HG02623 (cell line): ENCODE measurements around the gene GPANK1.

Experiments
- ATAC-seq: cut with Tn5 transposase; IDR thresholded peaks from one replicate; pipeline ENCODE4 v1.9.1; 2021; ENCODE audit warnings: moderate library complexity; ENCODE audit not compliant: unreplicated experiment

The GPANK1 gene

DNA sequence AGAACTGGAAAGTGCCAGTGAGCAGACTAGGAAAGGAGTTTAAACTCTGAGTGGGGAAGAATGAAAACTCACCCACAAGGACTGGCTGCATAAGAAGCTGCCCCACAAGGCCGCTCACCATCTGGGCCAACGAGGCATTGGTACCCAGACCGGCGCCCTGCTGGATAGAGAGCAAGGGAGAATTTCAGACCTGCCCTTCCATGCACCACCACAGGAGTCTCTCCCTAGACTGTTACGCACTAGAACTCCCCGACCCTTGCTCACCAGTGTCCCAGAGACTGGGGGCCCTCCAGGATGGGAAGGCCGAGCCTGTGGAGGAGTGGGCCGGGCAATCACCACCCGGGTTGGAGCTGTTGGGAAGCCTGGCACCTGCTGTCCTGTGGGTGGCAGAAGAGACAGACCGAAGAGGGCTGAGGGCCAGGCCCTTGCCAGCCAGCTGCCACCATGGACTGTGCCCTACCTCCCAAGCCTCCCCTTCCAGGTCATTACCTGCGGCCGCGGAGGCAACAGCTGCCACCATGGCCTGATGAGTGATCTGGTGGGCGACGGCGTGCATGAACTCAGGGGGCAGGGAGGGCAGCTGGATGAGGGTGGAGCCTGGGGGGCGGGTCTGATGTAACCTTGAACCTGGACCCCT, 20.9 kb downstream of the GPANK1 start:
- no peak for ATAC-seq

GRCh38 chr6:31642798-31643570, 21.8 kb downstream of the GPANK1 start:
- no peak for ATAC-seq

- ATAC-seq: no peak
These were observed 23.4 kb downstream of the GPANK1 start for GRCh38 chr6:31641370-31641769.

- ATAC-seq: no peak
These were observed 24.2 kb downstream of the GPANK1 start for GRCh38 chr6:31640612-31641011.

DNA sequence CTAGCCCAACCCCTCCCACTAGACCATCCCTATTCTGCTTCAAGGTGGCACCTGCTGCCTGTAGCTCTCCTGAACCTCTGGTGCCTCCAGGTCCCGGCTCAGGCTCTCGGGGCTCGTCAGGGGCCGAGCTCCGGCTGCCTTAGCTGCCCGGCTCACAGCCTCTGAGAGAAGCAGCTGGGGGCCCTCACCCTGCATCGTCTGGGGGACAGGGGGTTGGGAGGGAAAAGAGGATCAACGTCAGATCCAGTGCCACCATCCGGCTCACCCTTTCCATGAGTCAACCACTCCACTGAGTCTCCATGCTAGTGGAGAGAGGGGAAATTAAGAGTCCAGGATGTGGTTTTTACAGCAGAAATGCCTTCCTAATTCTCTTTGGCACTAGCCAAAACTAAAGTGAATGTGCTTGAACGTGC, 25.3 kb downstream of the GPANK1 start:
- ATAC-seq: no peak

GRCh38 chr6:31639043-31639442, 25.8 kb downstream of the GPANK1 start:
- no peak for ATAC-seq

DNA sequence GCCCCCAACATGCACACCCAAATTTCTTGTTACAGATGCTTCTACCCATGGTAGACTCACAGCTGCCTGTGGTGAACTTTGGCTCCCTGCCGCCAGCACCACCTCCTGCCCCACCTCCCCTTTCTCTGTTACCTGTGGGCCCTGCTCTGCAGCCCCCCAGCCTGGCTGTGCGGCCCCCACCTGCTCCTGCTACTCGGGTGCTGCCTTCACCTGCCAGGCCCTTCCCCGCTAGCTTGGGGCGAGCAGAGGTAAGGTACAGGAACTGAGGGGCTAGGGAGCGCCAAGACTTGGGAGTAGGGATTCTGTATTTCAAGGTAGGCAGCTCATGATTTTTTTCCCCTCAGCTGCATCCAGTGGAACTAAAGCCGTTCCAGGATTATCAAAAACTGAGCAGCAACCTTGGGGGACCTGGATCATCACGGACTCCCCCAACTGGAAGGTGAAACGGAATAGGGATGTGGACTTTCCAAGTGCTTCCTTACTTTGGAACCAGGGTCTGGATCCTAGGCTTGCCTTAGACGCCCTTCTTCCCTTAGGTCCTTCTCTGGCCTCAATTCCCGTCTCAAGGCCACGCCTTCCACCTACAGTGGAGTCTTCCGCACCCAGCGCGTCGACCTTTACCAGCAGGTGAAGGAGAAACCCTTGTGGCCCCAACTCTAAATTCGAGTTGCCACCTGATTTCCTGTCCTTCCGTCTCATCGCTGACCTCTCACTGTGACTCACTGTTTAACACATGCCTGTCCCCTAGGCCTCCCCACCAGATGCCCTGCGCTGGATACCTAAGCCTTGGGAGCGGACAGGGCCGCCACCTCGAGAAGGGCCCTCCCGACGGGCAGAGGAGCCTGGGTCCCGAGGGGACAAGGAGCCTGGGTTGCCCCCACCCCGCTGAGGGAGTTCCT, 27.9 kb downstream of the GPANK1 start:
- no peak for ATAC-seq

DNA sequence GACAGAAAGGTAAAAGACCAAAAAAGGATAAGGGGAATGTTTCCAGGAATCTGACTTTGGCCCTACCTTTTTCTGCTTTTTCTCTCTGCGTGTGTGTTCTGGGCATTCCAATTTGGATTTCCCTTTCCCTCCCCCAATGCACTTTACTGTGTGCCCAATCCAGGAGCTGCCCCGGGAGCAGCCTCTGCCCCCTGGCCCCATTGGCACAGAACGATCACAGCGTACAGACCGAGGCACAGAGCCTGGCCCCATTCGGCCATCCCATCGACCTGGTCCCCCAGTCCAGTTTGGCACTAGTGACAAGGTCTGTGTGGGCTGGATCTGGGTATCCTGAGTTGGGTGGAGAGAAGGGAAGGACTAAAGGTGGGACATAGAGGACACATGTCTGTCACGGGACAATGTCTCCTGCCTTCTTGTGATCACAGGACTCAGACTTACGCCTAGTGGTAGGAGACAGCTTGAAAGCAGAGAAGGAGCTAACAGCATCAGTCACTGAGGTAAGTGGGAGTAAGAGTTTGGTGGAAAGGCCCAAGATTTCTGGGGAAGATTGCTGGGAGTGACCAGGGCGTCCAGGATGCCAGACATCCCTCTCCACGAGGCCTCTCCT, 29.7 kb downstream of the GPANK1 start:
- no peak for ATAC-seq

DNA sequence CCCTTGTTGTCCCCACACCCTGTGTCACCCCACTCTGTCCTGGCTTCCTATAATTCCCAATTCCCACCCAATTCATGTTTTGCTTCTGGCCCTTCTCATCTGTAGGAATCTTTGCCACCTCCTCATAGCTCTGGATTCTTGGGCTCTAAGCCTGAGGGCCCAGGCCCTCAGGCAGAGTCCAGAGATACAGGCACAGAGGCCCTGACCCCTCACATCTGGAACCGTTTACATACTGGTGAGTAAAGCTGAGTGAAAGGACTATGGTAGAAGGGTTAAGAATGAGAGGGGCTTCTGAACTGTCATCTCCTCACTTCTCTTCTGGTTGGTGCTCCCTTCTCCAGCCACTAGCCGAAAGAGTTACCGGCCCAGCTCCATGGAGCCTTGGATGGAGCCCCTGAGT, 30.7 kb downstream of the GPANK1 start:
- no peak for ATAC-seq

DNA sequence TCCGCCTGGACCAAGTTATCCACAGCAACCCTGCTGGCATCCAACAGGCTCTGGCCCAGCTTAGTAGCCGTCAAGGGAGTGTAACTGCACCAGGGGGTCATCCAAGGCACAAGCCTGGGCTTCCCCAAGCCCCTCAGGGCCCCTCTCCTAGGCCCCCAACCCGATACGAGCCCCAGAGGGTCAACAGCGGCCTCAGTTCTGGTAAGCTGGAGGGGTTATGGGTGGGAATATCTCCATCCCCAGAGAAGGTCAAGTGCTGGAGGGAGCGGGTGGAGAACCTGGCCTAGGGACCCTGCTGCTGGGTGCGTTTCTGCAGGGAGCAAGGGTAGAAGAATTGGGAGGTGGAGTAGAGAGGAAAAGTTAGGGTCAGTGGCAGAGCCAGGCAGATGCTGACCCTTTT, 31.4 kb downstream of the GPANK1 start:
- ATAC-seq: no peak

DNA sequence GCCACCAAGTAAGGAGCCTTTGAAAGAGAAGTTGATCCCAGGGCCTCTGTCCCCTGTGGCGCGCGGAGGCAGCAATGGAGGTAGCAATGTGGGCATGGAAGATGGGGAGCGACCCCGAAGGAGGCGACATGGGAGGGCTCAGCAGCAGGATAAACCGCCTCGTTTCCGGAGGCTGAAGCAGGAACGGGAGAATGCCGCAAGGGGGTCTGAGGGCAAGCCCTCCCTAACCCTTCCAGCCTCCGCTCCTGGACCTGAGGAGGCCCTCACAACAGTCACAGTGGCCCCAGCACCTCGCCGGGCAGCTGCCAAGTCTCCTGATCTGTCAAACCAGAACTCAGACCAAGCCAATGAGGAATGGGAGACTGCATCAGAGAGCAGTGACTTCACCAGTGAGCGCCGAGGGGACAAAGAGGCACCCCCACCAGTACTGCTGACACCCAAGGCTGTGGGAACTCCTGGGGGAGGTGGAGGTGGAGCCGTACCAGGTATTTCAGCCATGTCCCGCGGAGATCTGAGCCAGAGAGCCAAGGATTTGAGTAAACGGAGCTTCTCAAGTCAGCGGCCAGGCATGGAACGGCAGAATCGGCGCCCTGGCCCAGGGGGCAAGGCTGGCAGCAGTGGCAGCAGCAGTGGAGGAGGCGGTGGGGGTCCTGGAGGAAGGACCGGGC, 32.4 kb downstream of the GPANK1 start:
- no peak for ATAC-seq

DNA sequence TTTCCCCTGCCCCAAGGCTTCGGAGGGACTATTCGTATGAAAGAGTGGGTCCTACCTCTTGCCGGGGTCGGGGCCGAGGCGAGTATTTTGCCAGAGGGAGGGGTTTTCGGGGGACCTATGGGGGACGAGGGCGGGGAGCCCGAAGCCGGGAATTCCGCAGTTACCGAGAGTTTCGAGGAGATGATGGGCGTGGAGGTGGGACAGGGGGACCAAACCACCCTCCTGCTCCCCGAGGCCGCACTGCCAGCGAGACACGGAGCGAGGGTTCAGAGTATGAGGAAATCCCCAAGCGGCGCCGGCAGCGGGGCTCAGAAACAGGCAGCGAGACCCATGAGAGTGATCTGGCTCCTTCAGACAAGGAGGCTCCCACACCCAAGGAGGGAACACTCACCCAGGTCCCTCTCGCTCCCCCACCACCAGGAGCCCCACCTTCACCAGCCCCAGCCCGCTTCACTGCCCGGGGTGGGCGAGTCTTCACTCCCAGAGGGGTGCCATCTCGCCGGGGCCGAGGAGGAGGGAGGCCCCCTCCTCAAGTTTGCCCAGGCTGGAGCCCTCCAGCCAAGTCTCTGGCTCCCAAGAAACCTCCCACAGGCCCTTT, 33.0 kb downstream of the GPANK1 start:
- ATAC-seq: no peak

DNA sequence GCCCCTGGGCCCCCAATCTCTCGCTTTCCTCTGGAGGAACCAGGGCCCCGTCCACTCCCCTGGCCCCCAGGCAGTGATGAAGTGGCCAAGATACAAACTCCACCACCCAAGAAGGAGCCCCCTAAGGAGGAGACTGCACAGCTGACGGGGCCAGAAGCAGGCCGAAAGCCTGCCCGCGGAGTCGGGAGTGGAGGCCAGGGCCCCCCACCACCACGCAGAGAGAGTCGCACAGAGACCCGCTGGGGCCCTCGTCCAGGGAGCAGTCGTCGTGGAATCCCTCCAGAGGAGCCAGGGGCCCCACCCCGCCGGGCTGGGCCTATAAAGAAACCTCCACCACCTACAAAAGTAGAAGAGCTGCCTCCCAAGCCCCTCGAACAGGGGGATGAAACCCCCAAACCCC, 33.6 kb downstream of the GPANK1 start:
- ATAC-seq: no peak

DNA sequence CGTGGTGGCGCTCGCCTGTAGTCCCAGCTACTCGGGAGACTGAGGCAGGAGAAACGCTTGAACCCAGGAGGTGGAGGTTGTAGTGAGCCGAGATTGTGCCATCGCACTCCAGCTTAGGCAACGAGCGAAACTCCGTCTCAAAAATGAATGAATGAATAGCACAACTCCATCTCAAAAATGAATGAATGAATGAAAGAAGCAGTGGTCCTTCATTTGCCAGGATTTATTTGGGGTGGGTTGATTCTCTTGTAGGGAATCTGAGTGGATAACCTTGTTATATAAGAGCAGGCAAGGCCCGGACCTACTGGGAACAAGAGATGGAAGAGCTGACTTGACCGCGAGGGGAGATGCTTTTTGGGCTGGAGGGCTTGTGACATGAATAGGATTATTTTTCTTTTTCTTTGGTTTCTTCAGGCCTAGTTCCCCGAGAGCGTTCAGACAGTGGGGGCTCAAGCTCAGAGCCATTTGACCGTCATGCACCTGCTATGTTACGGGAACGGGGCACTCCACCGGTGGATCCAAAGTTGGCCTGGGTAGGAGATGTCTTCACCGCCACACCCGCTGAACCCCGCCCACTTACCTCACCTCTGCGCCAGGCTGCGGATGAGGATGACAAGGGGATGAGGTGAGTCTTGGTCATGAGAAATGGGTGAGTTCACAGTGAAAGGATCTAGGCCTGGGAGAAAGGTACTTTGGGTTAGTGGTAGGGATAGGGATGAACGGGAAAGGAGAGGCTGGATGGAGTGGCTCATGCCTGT, 34.4 kb downstream of the GPANK1 start:
- no peak for ATAC-seq

- ATAC-seq: no peak
These were observed 35.8 kb downstream of the GPANK1 start for GRCh38 chr6:31629014-31629413.

- no peak for ATAC-seq
These were observed 37.0 kb downstream of the GPANK1 start for GRCh38 chr6:31627690-31628287.

- no peak for ATAC-seq
These were observed 37.8 kb downstream of the GPANK1 start for GRCh38 chr6:31626952-31627351.

DNA sequence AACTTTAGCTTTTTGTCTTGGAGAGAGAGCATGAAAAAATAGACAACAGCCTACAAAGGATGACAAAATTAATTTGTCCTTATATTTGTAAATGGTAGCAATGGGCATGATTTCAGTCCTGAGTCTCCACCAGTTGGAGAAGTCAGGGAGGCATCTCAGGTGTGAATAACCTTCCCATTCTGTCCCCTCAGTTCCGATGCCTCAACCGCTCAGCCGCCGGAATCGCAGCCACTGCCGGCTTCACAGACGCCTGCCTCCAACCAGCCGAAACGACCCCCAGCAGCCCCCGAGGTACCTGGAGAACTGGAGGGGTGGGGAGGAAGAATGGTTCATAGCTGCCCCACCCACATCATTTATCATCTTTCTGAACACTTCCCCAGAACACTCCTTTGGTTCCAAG, 40.7 kb downstream of the GPANK1 start:
- no peak for ATAC-seq

DNA sequence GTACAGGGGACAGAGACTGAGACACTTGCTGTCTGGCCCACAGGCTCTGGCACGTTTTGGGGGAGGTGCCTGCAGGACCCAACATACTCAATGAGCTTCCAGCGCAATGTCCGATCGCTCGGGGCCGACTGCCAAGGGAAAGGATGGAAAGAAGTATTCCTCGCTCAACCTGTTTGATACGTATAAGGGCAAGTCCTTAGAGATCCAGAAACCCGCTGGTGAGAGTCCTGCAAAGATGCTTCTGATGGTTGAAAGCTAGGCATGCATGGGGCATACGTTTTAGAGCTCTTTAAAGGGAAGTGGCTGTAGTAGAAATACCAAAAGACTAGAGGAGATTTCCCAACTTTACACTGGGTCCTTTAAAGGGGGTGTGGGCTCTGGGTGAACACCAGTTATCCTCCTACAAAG, 42.1 kb downstream of the GPANK1 start:
- ATAC-seq: no peak
